Prostate gland (tissue), 2 donors: ENCODE results near the gene CPT1B.

Experiments used
- POLR2A ChIP-seq: fragments of 450-650 bp; IDR thresholded peaks from one replicate; pipeline ENCODE4 v1.6.1; 2016; ENCODE audit warnings: antibody characterized with exemption, mild to moderate bottlenecking
- TF ChIP-seq, protein P1 (sequence below), 4 experiments: fragments of 200-600 bp in 2 of 4; fragments of 450-650 bp in 2 of 4; sonication (generic) in 2 of 4; IDR thresholded peaks; 1 replicate in 3 of 4; 2 replicates in 1 of 4; pipeline ENCODE4 v1.5.1; 2016 to 2019; ENCODE audit warnings: antibody characterized with exemption in 4 of 4, mild to moderate bottlenecking in 2 of 4, moderate library complexity in 2 of 4

DNA sequence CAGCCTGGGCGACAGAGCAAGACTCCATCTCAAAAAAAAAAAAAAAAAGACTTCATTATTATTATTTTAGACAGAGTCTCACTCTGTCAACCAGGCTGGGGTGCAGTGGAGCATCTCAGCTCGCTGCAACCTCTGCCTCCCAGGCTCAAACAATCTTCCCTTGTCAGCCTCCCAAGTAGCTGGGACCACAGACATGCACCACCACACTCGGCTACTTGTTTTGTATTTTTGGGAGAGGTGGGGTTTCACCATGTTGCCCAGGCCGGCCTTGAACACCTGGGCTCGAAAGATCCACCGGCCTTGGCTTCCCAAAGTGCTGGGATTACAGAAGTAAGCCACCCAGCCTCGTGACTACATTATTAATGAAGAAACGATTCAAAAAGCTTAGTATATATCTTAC lies 43.1 kb downstream of the CPT1B start:
- TF ChIP-seq, protein P1, sequence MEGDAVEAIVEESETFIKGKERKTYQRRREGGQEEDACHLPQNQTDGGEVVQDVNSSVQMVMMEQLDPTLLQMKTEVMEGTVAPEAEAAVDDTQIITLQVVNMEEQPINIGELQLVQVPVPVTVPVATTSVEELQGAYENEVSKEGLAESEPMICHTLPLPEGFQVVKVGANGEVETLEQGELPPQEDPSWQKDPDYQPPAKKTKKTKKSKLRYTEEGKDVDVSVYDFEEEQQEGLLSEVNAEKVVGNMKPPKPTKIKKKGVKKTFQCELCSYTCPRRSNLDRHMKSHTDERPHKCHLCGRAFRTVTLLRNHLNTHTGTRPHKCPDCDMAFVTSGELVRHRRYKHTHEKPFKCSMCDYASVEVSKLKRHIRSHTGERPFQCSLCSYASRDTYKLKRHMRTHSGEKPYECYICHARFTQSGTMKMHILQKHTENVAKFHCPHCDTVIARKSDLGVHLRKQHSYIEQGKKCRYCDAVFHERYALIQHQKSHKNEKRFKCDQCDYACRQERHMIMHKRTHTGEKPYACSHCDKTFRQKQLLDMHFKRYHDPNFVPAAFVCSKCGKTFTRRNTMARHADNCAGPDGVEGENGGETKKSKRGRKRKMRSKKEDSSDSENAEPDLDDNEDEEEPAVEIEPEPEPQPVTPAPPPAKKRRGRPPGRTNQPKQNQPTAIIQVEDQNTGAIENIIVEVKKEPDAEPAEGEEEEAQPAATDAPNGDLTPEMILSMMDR (IDR thresholded peaks at IDR 0.05) = no peak
- TF ChIP-seq POLR2A = no peak
